Gastroesophageal sphincter (tissue), 3 donors: ENCODE results near the gene SMURF2.

ENCODE experiments used
- CTCF ChIP-seq, 4 experiments: fragments of 200-600 bp in 2 of 4; fragments of 450-650 bp in 2 of 4; sonication (generic) in 1 of 4; IDR thresholded peaks; one replicate each; pipeline ENCODE4 v1.5.1; 2017 to 2019; ENCODE audit warnings: antibody characterized with exemption in 4 of 4, mild to moderate bottlenecking in 2 of 4, moderate library complexity in 2 of 4
- POLR2A ChIP-seq, 2 donors: fragments of 450-650 bp; IDR thresholded peaks; one replicate each; pipeline ENCODE4 v1.6.1; 2017; ENCODE audit warnings: antibody characterized with exemption in 2 of 2, mild to moderate bottlenecking in 2 of 2, moderate library complexity in 1 of 2
- POLR2AphosphoS5 ChIP-seq: sonication (generic); formaldehyde crosslinking; IDR thresholded peaks from one replicate; pipeline ENCODE4 v1.6.1; 2017; ENCODE audit warnings: antibody characterized with exemption

- no peak for TF ChIP-seq POLR2A (IDR thresholded peaks at IDR 0.05)
- no peak for TF ChIP-seq CTCF (IDR thresholded peaks at IDR 0.05)
- TF ChIP-seq POLR2AphosphoS5, result no peak
These were observed 34.3 kb downstream of the SMURF2 start for GRCh38 chr17:64627797-64628196.
